ENCODE measurements around the gene AS3MT.

DNA sequence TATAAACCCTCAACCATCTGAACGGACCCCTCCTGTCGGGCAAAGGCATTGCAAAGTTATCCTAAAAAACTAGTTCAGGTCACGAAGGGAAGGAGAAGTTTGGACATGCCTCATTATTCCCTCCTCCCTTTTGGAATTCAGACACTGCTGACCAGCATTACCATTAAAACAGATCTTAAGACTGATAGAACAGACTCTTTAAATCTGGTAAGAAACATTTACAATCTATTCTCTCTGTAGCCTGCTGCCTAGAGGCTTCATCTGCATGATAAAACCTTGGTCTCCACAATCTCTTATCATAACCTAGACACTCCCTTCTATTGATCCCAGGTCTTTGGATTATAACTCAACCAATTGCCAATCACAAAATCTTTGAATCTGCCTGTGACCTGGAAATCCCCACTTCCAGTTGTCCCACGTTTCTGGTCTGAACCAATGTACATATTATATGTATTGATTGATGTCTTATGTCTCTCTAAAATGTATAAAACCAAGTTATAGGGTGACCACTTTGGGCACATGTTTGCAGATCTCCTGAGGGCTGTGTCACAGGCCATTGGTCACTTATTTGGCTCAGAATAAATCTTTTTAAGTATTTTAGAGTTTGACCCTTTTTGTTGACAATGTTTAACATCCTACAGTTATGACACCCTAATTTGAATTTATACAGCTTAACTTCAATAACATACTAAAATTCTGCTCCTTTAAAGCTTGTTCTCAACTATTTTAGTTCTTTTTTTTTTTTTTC lies 25.4 kb downstream of the AS3MT start:
- no peak for TF ChIP-seq CTCF (IDR thresholded peaks at IDR 0.05)
- no peak for TF ChIP-seq POLR2A (IDR thresholded peaks at IDR 0.05)

Measured in heart left ventricle (tissue), 13 donors.